Uterus (tissue), 4 donors: ENCODE data around the gene MTMR10. TPM values are rescaled to one million over a fixed set of nuclear protein-coding genes. Genes with fewer than 3 reads are reported as not detected.

ENCODE experiments used
- DNase-seq, 2 donors: peaks; one replicate each; pipeline ENCODE4 v3.0.0-alpha.2; 2019 to 2020
- H3K27ac ChIP-seq, 2 donors: fragments of 200-600 bp; sonication (generic); 1 replicate in 1 of 2; 2 replicates in 1 of 2; pipeline ENCODE4 v1.5.1; 2016 to 2018
- H3K27me3 ChIP-seq, 2 donors: fragments of 200-600 bp; sonication (generic); one replicate each; pipeline ENCODE4 v1.5.1; 2018 to 2019; ENCODE audit warnings: control low read depth in 1 of 2
- H3K36me3 ChIP-seq, 2 donors: fragments of 200-600 bp; sonication (generic); one replicate each; pipeline ENCODE4 v1.5.1; 2019; ENCODE audit warnings: control low read depth in 1 of 2
- H3K4me1 ChIP-seq, 2 donors: fragments of 200-600 bp; sonication (generic); one replicate each; pipeline ENCODE4 v1.5.1; 2018 to 2019; ENCODE audit warnings: control low read depth in 1 of 2
- H3K4me3 ChIP-seq, 2 donors: fragments of 200-600 bp; sonication (generic); 1 replicate in 1 of 2; 2 replicates in 1 of 2; pipeline ENCODE4 v1.5.1; 2018 to 2019; ENCODE audit warnings: mild to moderate bottlenecking in 1 of 2
- H3K9me3 ChIP-seq, 2 donors: fragments of 200-600 bp; sonication (generic); one replicate each; pipeline ENCODE4 v1.5.1; 2019; ENCODE audit warnings: control low read depth in 1 of 2
- CTCF ChIP-seq, 4 experiments: fragments of 200-600 bp in 2 of 4; fragments of 450-650 bp in 2 of 4; sonication (generic) in 2 of 4; IDR thresholded peaks; one replicate each; pipeline ENCODE4 v1.5.1; 2016 to 2019; ENCODE audit warnings: antibody characterized with exemption in 4 of 4, mild to moderate bottlenecking in 2 of 4, moderate library complexity in 1 of 4
- POLR2A ChIP-seq, 2 donors: fragments of 450-650 bp; IDR thresholded peaks; one replicate each; pipeline ENCODE4 v1.6.1; 2016; ENCODE audit warnings: antibody characterized with exemption in 2 of 2, mild to moderate bottlenecking in 1 of 2, moderate library complexity in 1 of 2
- intact Hi-C: fragments of 100-400 bp; cut with DNase I; formaldehyde crosslinking; loops from one replicate; pipeline ENCODE4 v1.15.1; 2023; ENCODE audit warnings: low total_unique reads
- total RNA-seq, 4 donors: library from RNA; depleted of rRNA in 3 of 4; stranded (reverse); fragments of >200 nt in 3 of 4; gene quantifications; one replicate each; pipeline versions ENCODE4 v1.1.0 to v1.2.4, GENCODE V29; 2014 to 2023
- donor health status: DM: yes; HTN: yes; CAD: no.

The MTMR10 gene
- total RNA-seq, 4 donors from 2014 or later: 11.8 to 34.2 (median 19.1) TPM

- H3K4me3 ChIP-seq: no peak overlapping the region
- H3K27ac ChIP-seq: no peak overlapping the region
- no peaks in the 10 kb centered on the region for H3K9me3 ChIP-seq
- no peaks in the 10 kb centered on the region for H3K36me3 ChIP-seq
- no peaks in the 10 kb centered on the region for H3K27me3 ChIP-seq
- intact Hi-C loops: no loop called here
- no peak for DNase-seq
- TF ChIP-seq CTCF (IDR thresholded peaks at IDR 0.05) (no peak), POLR2A (IDR thresholded peaks at IDR 0.05) (no peak)
- H3K4me1 ChIP-seq: peaks cover 0 to 5% of the 10 kb centered on the region in 2 donors
Measured at GRCh38 chr15:31021067-31021665, 29.7 kb upstream of the MTMR10 start.

- no peak for DNase-seq
- Histone ChIP-seq H3K27me3 (no peaks in the 10 kb centered on the region), H3K36me3 (no peaks in the 10 kb centered on the region), H3K27ac (no peak overlapping the region), H3K9me3 (no peaks in the 10 kb centered on the region), H3K4me1 (peaks cover 0 to 5% of the 10 kb centered on the region in 2 donors), H3K4me3 (no peak overlapping the region)
- TF ChIP-seq POLR2A (IDR thresholded peaks at IDR 0.05): no peak
- intact Hi-C loops: no loop called here
Measured at GRCh38 chr15:31020542-31020941, 29.1 kb upstream of the MTMR10 start.

- no peak for TF ChIP-seq CTCF (IDR thresholded peaks at IDR 0.05)
- no peak for TF ChIP-seq POLR2A (IDR thresholded peaks at IDR 0.05)
- Histone ChIP-seq H3K9me3 (no peaks in the 10 kb centered on the region), H3K4me1 (peaks cover 0 to 5% of the 10 kb centered on the region in 2 donors), H3K27ac (no peak overlapping the region), H3K4me3 (no peak overlapping the region), H3K27me3 (no peaks in the 10 kb centered on the region), H3K36me3 (no peaks in the 10 kb centered on the region)
- no peak for DNase-seq
- intact Hi-C loops: no loop called here
Measured at GRCh38 chr15:31019986-31020385, 28.6 kb upstream of the MTMR10 start.

- no peaks in the 10 kb centered on the region for H3K4me1 ChIP-seq
- H3K36me3 ChIP-seq: no peaks in the 10 kb centered on the region
- no peaks in the 10 kb centered on the region for H3K27me3 ChIP-seq
- H3K4me3 ChIP-seq: no peak overlapping the region
- intact Hi-C loops: no loop called here
- no peak for DNase-seq
- peaks cover 0 to 3% of the 10 kb centered on the region in 2 donors for H3K9me3 ChIP-seq
- no peak overlapping the region for H3K27ac ChIP-seq
- TF ChIP-seq CTCF (IDR thresholded peaks at IDR 0.05): no peak
- no peak for TF ChIP-seq POLR2A (IDR thresholded peaks at IDR 0.05)
Measured at GRCh38 chr15:31017311-31017710, 25.9 kb upstream of the MTMR10 start.

GRCh38 chr15:31016446-31016915 lies 25.1 kb upstream of the MTMR10 start:
- no peak for TF ChIP-seq POLR2A (IDR thresholded peaks at IDR 0.05)
- no peak for TF ChIP-seq CTCF (IDR thresholded peaks at IDR 0.05)
- intact Hi-C loops: no loop called here
- Histone ChIP-seq H3K9me3 (peaks cover 0 to 3% of the 10 kb centered on the region in 2 donors), H3K4me3 (no peak overlapping the region), H3K27ac (no peak overlapping the region), H3K4me1 (no peaks in the 10 kb centered on the region), H3K27me3 (no peaks in the 10 kb centered on the region), H3K36me3 (no peaks in the 10 kb centered on the region)
- no peak for DNase-seq

- Histone ChIP-seq H3K9me3 (peaks cover 0 to 3% of the 10 kb centered on the region in 2 donors), H3K27ac (no peak overlapping the region), H3K4me3 (no peak overlapping the region), H3K27me3 (no peaks in the 10 kb centered on the region), H3K36me3 (no peaks in the 10 kb centered on the region), H3K4me1 (no peaks in the 10 kb centered on the region)
- DNase-seq: no peak
- intact Hi-C loops: no loop called here
- no peak for TF ChIP-seq CTCF (IDR thresholded peaks at IDR 0.05)
- no peak for TF ChIP-seq POLR2A (IDR thresholded peaks at IDR 0.05)
Measured at GRCh38 chr15:31014608-31014925, 23.1 kb upstream of the MTMR10 start.
